Pulmonary artery endothelial cell (primary cell): Measurements from ENCODE around the gene RNASEH2A. TPM values are rescaled to one million over a fixed set of nuclear protein-coding genes. Genes with fewer than 3 reads are reported as not detected.

Experiments used
- DNase-seq: peaks from one replicate; pipeline ENCODE4 v3.0.0-alpha.2; 2011; ENCODE audit warnings: low read depth, low spot score
- total RNA-seq: library from RNA; depleted of rRNA; stranded (reverse); fragments of >200 nt; gene quantifications from 2 replicates; pipeline ENCODE4 v1.2.3, GENCODE V29; 2014

The RNASEH2A gene
- total RNA-seq, 1 donor from 2014 or later, result 34.7 TPM

DNA sequence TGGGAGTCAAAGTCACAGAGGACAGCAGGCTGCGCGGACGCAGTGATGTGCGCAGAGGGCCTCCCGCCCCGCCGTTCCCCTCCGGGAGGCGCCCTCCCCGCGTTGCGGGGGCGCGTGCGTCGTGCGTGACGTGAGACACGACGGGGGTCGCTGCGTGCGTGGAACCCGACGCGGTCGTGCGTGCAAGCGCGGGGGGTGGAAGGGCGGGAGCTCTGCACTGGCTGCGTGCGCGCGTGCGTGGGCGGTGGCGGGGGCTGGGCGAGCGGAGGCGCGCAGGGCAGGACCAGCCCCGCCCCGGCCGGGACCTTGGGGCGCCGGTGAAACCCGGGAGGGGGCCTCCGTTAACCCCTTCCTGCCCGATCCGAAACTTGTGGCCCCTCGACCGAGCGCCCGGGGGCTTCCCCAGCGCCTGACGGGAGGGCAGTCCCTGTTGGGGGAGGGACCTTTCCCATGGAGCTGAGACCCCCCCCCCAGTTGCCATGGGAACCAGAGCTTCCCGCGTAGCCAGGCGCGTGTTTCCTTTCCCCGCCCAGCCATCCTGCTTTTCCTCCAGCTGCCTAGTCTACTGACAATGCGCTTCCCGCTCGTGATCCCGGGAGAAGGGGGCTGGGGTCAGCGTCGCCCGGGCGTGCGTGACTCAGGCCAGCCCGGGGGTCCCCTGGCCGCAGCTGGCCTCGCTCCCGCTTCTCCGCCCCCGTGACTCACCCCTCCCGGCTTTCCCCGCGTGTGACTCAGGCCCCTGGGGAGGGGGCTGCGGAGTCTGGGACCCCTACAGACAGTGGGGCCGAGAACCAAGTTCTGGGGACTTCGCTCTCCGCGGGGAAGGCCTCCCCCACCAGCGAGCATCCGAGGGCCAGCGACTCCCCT, 23.7 kb upstream of the RNASEH2A start:
- DNase-seq, result peak; percentile 84

DNA sequence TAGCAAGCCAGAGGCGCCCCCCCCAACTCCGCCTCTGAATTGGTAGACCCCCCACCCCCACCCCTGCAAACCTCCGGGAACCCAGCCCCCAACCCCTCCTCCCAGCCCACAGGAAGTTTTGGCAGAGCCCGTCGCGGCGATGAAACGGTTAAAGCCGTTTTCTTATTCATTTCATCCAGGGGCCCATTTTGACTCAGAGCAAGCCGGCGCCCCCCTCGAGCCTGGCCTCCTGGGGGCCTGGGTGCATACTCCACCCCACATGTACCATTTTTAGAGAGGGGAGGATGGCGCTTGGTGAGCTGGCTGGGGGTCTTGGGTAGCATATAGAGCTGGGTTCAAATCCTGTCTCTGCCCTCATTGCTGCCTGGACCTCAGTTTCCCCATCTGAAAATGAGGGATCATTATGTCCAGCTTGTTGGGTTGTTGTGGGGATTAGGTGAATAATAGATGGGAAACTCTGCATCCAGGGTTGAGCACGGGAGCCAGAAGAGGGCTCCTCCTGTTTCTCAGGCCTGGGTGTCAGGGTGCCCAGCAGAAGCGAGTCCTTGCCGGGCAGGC, 23.0 kb upstream of the RNASEH2A start:
- DNase-seq, result no peak

DNA sequence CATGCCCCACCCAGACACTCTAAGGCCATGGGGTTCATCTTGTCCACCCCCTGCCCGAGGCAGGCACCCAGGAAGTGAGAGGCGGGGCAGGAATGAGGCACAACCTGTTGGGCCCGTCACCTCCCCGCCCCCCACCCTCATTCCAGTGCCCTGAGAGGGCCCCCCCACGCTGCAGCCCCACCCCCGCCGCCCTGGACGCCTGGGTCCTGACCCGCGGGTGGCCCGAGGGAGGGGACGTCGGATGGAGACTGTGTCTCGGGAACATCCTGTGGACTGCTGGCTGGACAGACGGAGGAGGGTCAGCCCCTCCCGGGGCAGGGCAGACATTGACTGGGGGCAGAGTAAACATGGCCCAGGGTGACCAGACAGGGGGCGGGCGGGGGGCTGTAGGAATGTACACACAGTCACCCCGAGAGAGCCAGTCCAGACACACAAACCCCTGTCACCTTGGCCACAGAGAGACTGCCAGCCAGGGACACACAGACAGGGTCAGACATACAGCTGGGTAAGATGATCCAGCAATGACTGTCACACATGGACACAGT, 22.5 kb upstream of the RNASEH2A start:
- no peak for DNase-seq

DNA sequence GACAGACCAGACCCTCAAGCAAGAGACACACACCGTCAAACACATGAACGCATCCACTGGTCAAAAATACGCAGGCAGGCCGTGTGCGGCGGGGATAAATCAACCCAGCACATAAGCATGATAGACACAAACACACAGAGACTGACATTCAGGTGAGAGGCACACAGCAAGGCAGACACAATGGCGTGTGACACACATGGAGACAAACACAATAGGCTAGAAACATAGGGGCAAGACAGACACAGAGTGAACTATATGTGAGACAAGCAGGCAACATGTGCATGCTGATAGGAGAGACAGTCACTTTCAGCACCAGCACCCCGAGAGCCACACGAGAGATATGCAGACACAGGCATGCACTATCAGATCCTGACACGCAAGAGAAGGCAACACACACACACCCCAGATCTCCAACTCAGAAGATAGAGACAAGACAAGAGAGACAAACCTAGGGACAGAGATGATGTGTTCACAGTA, 22.0 kb upstream of the RNASEH2A start:
- no peak for DNase-seq

DNA sequence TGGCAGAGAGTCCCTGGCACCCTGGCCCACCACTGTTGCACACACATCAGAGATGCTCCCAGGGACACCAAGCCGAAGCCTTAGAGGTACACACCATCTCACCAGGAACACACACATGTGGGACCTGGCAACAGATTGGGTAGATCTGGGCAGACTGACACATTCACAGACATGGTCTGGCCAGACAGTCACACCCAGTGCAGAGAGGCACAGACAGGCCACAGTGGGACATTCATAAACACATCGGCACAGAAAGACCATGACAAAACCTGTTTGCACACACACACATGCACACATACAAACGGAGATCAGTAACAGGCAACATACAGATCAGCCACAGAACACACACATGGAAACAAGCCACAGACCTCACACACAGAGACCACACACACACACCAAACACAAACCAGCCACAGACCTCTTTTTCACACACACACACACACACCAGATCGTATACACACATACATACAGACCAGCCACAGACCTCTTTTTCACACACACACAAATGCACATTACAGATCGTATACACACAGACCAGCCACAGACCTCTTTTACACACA, 21.4 kb upstream of the RNASEH2A start:
- DNase-seq, result no peak

DNA sequence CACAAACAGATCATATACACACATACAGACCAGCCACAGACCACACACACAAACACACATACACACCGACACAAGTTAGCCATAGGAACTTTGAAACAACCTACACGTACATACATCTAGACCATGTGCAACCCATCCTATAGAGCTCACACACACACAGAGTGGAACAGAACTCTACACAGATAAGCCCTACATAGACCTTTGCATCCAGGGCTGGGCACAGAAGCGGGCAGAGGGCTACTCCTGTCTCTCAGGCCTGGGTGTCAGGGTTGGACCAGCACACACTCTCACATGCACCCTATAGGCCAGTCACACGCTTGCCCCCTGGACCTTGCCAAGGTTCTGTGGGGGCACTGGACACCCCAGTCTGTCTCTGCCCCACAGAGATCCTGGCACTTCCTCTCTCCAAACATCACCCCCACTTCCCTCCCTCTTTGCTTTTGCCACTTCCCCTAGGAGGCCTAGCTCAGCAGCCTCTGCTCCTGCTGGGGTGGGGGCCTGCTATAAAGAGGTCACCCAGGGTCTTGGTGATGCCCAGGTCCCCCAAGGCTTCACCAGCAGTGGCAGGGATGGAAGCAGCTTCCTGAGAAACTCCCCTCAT, 20.9 kb upstream of the RNASEH2A start:
- no peak for DNase-seq

DNA sequence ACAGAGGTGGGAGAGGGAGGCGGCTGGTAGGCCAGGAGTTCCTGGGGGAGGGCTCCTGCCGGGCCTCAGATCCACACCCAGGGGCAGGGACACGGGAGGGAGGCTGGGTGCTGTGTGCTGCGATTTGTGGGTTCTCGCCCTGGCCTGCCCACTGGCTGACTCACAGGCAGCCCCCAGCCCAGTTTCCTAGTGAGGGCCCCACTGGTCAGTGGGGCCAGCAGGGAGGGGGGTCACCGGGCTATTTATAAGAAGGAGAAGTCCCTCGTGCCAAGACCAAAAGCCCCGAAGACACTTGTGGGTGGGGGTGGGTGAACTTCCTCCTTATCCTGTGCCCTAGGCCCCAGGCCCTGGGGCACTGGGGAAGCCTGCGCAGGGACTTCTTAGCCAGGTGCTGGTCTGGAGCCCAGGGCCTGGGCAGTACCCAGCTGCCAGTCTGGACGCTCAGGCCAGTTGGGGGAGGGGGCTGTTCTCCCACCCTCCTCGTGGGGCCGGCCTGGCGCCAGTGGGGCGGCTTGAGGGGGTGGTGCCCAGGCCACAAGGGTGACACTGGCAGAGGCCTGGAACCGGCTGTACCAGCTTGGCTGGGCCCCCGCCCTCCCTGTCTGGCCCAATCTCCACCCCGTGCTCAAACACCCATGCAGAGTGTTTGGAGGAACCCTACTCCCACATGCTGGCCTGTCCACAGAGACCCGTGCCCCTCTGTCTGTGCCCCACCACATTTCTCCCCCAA, 20.1 kb upstream of the RNASEH2A start:
- no peak for DNase-seq

DNA sequence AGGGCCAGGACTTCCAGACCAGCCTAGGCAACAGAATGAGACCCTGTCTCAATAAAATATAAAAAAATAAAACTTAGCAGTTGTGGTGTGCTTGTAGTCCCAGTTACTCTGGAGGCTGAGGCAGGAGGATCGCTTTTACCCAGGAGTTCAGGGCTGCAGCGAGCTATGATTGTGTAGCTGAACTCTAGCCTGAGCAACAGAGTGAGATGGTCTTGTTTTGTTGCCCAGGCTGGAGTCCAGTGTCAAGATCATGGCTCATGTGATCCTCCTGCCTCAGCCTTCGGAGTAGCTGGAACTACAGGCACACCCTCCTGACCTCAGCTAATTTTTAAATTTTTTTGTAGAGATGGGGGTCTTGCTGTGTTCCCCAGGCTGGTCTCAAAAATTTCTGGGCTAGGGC, 19.4 kb upstream of the RNASEH2A start:
- DNase-seq, result no peak

DNA sequence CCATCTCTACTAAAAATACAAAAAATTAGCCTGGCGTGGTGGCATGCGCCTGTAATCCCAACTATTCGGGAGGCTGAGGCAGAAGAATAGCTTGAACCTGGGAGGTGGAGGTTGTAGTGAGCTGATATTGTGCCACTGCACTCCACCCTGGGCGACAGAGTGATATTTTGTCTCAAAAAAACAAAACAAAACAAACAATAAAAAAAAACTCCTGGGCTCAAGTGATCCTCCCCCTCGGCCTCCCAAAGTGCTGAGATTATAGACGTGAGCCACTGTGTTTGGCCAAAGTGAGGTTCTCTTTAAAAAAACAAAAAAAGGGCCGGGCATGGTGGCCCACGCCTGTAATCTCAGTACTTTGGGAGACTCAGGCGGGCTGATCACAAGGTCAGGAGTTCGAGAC, 18.9 kb upstream of the RNASEH2A start:
- DNase-seq, result no peak

DNA sequence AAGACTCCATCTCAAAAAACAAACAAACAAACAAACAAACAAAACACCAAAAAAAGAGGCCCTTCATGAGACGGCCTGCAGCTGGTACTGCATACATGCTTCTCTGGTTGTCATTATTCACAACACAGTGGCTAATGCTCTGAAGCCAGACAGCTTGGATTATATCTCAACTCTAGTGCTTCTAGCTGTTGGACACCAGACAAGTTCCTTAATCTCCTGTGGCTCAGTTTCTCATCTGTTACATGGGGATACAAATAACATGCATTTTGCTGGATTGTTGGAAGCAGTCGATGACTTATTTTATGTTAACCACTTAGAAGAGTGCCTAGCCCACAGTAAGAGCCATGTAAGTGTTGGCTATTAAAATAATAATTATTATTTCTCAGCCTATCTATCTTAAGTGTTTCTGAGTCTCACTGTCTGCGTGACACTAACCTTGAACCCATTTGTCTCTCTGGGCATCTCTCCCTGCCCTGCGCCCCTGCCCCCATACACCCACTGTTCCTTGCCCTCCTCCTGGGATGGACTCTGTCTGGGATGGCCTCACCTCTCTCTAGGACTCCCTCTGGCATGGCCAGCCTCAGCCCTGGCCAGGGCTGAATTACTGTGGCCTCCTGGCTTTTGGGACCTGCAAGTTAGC, 18.2 kb upstream of the RNASEH2A start:
- no peak for DNase-seq

DNA sequence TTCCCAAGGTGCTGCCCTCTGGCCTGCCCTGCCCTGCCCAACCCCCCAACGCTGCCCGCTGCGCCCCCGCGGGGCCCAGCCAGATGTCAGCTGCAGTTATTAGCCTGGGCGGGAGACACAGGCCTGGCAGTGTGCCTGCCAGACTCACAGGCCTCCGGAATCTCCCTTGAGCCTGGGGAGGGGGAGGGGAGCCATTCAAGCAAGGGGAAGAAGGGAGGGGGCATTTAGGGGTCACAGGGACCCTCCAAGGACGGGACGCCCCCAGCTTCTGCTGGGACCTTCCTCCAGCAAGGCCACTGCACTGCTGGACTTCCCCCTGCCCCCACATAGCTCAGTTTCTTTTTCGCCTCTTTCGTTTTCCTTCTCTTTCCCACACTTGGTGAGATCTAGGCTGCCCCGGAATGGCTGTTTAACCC, 17.7 kb upstream of the RNASEH2A start:
- DNase-seq, result no peak

DNA sequence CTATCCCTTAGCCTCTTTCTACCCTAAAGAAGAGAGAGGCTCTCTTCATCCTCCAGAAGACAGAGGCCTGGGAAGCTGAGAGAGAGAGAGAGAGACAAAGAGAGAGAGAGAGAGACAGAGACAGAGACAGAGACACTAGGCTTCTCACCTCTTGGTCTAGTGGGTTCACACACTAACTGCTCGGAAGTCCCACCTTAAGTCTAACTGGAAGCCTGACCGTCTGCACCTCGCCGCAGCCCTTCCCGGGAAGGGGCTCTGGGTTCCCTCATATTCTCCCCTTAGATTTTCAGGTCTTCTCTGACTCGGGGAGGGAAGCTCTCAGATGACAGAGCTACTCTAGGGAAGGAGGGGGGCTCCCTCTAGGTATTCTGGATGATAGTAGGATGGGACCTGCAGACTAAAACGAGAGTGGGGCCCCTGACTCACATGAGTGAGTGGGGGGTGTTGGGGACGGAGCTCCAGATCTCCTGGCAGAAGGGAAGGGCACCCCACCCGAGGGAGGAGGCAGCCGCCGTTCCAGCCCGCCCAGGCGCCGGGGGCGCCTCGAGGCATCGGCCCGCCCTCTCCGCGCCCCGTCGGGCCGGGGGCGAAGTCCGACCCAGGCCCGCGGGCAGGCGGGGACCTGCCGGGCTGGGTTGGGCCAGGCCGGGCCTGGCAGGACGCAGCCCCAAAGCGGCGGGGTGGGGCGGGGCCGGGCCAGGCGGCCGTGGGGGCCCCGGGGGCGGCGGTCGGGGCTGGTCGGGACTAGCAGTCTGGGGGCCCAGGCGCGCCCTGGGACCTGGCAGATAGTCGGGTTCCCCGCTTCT, 17.1 kb upstream of the RNASEH2A start:
- no peak for DNase-seq

DNA sequence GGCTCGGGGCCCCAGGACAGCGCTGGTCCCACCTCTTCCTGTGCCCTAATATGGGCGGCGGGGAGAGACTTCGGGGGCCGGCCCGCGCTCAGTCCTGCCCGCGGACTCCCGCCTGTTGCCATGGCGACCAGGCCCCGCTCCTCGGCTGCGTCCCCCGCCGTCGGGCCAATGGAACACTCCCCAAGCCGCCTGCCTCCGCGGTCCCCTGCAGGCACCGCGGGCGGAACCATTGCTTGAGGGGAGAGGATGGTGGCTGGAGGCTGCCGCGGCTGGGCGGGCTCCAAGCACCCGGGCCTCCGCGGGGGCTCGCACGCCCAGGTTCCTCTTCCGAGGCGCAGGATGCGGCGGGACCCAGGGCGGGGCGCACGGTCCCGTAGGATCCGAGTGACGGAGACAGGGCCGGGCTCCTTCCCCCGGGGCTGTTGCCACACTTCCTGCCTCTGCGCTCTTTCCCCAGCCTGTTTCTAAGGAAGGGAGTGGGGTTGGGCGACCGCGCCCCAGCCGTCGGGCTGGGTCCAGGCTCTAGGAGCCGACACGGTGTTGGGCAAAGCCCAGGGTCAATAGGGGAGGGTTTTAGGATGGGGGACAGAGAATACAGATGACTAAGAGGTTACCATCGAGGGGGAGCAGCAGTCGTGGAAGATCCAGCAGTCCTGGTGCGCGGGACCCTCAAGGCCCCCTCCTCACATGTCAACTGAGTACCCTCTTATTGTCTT, 16.3 kb upstream of the RNASEH2A start:
- peak; percentile 74 for DNase-seq

DNA sequence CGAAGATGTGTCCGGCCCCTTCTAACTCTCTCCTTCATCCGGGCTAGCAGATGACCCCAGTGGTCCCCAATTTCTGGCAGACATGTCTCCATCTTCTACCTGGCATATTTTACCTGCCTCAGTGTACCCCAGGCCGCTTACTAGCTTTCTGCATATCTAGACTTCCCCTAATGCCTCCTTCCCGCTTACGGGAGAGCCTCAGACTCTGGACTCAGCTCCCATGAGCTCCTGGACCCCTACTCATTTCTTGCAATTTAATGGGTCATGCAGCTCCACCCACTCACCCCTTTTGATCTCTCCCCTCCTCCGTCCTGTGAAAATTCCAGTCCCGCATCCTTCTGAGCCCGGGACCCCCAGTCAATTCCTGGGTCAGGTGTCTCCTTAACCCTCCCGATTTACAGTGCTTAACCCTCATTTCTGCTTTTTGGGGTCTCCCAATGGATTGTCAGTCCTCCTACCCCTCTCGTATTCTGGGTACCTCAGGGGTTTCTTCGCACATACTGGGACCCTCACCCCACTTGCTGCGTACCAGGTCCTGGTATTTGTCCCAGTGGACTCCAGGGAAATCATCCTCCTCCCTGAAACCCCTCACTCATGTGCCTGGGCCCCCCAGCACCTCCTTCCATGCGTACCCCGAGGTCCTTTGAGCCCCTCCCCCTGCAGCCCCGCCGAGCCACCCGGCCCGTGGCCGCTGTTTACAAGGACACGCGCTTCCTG, 15.6 kb upstream of the RNASEH2A start:
- no peak for DNase-seq

DNA sequence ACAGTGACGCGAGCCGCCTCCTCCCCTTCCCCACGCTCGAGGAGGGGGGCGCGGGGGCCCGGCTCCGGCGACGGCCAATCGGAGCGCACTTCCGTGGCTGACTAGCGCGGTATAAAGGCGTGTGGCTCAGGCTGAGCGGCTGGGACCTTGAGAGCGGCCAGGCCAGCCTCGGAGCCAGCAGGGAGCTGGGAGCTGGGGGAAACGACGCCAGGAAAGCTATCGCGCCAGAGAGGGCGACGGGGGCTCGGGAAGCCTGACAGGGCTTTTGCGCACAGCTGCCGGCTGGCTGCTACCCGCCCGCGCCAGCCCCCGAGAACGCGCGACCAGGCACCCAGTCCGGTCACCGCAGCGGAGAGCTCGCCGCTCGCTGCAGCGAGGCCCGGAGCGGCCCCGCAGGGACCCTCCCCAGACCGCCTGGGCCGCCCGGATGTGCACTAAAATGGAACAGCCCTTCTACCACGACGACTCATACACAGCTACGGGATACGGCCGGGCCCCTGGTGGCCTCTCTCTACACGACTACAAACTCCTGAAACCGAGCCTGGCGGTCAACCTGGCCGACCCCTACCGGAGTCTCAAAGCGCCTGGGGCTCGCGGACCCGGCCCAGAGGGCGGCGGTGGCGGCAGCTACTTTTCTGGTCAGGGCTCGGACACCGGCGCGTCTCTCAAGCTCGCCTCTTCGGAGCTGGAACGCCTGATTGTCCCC, 14.9 kb upstream of the RNASEH2A start, which contains the start of gene JUNB:
JUNB (plus strand) TSS at position 142 of the 706 bp plus-strand sequence; CDS start at position 428, 286 bp downstream.
- peak; percentile 89 for DNase-seq

DNA sequence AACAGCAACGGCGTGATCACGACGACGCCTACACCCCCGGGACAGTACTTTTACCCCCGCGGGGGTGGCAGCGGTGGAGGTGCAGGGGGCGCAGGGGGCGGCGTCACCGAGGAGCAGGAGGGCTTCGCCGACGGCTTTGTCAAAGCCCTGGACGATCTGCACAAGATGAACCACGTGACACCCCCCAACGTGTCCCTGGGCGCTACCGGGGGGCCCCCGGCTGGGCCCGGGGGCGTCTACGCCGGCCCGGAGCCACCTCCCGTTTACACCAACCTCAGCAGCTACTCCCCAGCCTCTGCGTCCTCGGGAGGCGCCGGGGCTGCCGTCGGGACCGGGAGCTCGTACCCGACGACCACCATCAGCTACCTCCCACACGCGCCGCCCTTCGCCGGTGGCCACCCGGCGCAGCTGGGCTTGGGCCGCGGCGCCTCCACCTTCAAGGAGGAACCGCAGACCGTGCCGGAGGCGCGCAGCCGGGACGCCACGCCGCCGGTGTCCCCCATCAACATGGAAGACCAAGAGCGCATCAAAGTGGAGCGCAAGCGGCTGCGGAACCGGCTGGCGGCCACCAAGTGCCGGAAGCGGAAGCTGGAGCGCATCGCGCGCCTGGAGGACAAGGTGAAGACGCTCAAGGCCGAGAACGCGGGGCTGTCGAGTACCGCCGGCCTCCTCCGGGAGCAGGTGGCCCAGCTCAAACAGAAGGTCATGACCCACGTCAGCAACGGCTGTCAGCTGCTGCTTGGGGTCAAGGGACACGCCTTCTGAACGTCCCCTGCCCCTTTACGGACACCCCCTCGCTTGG, 14.1 kb upstream of the RNASEH2A start:
- DNase-seq, result no peak

DNA sequence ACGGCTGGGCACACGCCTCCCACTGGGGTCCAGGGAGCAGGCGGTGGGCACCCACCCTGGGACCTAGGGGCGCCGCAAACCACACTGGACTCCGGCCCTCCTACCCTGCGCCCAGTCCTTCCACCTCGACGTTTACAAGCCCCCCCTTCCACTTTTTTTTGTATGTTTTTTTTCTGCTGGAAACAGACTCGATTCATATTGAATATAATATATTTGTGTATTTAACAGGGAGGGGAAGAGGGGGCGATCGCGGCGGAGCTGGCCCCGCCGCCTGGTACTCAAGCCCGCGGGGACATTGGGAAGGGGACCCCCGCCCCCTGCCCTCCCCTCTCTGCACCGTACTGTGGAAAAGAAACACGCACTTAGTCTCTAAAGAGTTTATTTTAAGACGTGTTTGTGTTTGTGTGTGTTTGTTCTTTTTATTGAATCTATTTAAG, 13.5 kb upstream of the RNASEH2A start:
- no peak for DNase-seq
